NCI-H345 treated with DMSO at 0.1 percent for 48 hours (cell line): Measurements from ENCODE around the gene TMEM80.
A peak's percentile ranks its signal among the peaks of the same experiment; 100 is the strongest.
"Not testable (repeated sequence)": the region's sequence is repeated elsewhere in the genome, so short reads cannot be mapped to it uniquely, and the experiment has no call there.

Experiments used
- DNase-seq: peaks from one replicate; lab custom pipeline; 2025; ENCODE audit not compliant: unreplicated experiment; lab: John Stamatoyannopoulos, UW

The TMEM80 gene

GRCh38 chr11:695538-696248, at the start of gene TMEM80:
TMEM80 (plus strand) TSS chr11:695816; CDS start chr11:695828, 12 bp downstream.
- peak; percentile 90 for DNase-seq

- DNase-seq, result no peak
Measured at GRCh38 chr11:646214-646613, 49.4 kb upstream of the TMEM80 start.

DNA sequence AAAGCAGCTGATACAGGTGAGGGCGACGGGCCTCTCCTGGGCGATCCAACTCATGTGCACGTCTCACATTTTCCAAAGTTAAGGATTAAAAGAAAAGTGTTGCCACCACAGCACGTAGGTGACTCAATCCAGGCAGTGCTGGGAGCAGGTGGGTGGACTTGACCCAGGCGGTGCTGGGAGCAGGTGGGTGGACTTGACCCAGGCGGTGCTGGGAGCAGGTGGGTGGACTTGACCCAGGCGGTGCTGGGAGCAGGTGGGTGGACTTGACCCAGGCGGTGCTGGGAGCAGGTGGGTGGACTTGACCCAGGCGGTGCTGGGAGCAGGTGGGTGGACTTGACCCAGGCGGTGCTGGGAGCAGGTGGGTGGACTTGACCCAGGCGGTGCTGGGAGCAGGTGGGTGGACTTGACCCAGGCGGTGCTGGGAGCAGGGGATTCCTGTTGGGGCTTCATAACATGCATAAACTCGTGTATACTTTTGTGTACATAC, 47.9 kb upstream of the TMEM80 start:
- not testable (repeated sequence) for DNase-seq

GRCh38 chr11:650482-650881, 45.1 kb upstream of the TMEM80 start:
- no peak for DNase-seq

DNA sequence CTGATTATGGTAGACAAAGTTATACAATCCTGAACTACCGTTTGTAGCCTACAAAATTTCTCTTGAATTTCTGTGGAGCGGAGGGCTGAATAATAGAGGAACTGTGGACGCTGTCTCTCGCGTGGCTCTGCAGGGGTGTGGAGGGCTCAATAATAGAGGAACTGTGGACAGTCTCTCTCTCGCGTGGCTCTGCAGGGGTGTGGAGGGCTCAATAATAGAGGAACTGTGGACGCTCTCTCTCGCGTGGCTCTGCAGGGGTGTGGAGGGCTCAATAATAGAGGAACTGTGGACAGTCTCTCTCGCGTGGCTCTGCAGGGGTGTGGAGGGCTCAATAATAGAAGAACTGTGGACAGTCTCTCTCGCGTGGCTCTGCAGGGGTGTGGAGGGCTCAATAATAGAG, 42.5 kb upstream of the TMEM80 start:
- DNase-seq, result not testable (repeated sequence)

DNA sequence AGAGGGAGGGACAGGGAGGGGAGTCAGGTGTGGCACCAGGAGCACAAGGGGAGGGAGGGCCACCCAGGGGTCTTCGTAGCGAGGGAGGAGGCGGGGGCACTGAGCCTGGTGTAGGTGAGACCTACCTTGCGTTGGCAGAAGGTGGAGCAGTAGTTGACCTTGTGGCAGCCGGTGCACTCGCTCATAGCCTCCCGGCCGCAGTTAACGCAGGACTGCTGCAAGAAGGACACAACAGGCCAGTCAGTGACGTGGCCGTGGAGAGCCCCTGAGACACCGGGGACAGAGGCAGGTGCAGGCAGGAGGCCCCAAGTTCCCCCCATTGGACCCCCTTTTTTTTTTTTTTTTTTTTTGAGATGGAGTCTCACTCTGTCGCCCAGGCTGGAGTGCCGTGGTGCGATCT, 41.8 kb upstream of the TMEM80 start:
- no peak for DNase-seq

DNA sequence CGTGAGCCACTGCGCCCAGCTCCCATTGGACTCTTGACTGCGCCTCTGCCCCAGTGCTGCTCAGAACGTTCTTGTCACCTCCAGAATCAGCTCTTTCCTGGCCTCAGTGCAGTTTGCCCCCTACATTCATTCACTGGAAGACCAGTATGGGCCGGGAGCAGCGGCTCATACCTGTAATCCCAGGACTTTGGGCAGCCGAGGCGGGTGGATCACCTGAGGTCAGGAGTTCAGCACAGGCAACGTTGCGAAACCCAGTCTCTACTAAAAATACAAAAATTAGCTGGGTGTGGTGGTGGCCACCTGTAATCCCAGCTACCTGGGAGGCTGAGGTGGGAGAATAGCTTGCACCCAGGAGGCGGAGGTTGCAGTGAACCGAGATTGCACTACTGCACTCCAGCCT, 41.2 kb upstream of the TMEM80 start:
- DNase-seq, result not testable (repeated sequence)

DNA sequence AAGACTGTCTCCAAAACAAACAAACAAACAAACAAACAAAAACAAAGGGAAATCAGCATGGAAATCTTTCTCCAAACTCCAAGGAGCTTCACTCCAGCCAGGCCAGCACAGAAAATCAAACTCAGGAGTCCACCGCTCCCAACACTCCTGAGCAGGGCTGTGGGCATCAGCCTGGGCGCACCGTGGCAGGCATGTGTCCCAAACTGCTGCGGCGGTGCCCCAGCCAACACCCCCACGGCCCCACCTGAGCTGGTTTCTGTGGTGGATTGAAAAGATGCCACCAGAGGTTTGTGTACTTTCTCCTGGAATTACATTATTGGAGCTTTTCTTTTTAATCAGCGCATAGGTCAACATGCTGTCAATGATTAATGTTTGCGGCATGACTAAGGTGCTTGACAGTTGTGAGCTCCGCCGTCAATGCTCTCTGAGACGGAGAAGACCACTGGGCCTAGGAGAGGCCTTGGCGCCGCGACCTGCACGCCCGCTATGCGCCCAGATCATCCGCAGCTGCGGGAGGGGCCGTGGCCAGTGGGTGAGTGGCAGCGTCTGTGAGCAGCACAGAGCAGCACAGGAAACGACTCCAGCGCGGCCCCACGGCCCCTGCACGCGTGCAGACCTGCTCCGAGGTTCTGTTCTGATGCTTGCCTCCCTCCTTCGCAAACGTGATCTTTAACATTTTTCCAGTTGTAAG, 40.4 kb upstream of the TMEM80 start:
- no peak for DNase-seq

- DNase-seq, result no peak
Measured at GRCh38 chr11:656426-656825, 39.2 kb upstream of the TMEM80 start.

DNA sequence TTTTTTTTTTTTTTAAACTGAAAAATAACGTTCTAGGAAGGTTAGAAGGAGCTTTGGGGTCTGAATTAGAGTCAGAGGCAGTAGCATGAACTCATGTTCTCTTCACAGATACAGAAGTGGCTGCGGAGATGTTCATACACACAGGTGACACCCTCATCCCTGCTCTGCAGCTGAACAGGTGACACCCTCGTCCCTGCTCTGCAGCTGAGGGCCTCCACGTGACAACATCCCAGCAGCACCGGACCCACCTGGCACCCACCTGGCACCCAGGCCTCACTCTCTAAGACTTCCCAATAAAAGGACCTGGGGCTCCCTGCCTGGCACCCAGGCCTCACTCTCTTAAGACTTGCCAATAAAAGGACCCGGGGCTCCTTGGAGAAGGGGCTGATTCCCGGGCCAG, 38.8 kb upstream of the TMEM80 start:
- no peak for DNase-seq

DNA sequence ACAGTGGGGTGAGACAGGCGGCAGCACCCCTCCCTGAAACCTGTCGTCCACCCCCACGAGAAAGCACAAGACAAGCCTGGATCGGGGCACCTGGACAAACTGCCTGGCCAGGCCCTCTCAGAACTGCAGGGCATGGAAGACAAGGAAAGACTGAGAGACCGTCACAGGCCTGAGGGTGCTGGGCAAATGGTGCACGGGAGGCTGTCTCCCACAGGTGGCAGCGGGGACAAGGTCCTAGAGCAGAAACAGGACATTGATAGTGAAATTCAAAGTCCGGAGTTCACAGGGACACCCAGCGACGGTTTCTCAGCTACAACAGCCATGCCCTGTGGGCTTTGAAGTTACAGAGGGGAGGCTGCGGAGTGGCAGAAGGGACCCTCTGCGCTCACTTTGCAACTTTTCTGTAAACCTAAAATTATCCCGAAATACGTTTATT, 37.9 kb upstream of the TMEM80 start:
- no peak for DNase-seq

GRCh38 chr11:659532-660085, 36.0 kb upstream of the TMEM80 start:
- DNase-seq, result no peak

DNA sequence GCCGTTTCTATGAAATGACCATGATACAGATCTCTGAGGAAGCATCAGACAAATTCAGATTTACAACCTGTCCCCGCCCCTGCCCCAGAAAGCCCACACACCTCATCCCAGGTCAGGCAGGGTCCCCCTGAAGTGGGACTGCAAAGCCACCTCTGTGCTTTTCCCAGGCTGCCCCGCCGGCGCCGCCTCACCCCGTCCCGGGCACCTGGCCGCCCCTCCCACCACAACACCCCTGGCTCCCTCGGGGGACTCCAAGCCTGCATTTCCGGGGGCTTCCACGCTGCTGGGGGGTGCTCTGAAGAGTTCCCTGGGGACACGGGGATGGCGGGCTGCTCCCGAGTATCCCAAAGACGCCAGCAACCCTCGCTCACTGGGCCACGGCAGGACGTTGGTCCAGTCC, 35.3 kb upstream of the TMEM80 start:
- DNase-seq, result no peak

DNA sequence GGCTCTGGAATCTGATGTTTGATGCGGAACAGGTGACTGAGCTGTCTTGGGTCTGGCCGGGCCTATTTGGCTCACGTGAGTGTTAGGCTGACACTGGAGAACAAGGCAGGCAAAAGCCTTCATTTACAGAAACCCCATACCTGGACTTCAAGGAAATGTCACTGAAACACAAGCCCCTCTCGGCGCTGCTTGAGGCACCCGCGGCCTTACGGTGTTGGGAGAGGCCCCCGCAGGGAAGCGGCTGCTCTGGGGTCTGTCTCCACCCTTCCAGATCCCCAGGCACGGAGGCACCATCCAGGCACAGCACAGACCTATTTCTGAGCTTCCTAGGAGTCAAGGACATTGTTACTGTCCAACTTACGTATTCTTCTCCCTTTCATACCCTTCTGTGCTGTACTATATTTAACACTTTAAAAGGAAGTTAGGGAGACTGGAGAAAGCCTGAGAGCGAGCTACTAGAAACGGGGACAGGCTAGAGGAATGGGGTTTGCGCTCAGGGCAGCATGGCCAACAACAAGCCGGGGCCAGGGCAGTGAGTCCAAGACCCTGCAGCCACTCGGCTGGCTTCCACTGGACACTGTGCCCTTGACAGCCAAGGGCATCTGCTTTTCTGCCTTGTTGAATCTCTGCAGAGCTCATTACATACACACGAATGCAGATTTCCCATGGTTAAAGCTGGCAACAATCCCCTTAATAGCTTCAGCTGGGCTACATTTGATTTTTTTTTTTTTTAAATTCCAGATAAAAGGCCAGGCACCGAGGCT, 34.8 kb upstream of the TMEM80 start:
- no peak for DNase-seq

DNA sequence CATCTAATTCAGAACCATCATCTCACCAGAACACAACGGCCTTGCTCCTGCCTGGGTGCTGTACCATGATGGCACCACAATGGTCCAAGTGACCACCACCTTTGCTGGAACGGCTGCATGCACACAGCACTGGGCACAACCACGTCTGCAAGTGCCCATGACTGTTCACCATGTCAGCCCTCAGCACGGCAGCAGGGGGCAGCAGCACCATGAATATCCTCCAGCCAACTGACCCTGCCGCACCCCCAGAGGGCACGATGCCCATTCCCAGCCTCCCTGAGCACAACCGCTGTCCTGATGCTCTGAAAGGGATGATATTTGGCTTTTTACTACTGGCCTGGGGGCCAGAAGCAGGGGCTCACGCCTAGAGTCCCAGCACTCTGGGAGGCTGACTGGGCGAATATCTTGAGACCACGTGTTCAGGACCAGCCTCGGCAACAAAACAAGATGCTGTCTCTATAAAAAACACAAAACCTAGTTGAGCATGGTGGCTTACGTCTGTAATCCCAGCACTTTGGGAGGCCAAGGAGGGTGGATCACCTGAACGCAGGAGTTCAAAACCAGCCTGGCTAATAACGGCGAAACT, 32.8 kb upstream of the TMEM80 start:
- DNase-seq, result no peak

- DNase-seq, result no peak
Measured at GRCh38 chr11:665062-665703, 30.4 kb upstream of the TMEM80 start.

GRCh38 chr11:665704-666281, 29.8 kb upstream of the TMEM80 start:
- no peak for DNase-seq

- DNase-seq, result no peak
Measured at GRCh38 chr11:673866-674265, 21.8 kb upstream of the TMEM80 start.

GRCh38 chr11:674406-674805, 21.2 kb upstream of the TMEM80 start:
- DNase-seq, result no peak

DNA sequence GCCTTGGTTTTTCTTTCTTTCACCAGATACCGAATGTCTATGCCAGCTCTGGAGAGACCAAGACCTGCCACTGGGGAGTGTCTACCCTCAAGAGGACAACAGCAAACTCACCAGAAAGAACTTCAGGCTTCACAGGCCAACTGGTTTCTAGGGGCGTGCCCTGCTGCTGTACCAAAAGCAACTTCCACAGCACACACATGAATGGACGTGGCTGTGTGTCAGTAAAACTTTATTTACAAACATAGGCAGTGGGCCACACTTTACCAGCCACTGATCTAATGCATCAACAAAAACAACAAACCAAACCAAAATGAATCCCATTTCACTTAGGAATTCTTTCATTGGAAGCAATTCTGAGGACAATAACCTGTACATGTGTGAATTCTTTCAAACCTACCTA, 17.3 kb upstream of the TMEM80 start:
- DNase-seq, result no peak
